Loucy (cell line): ENCODE data around the gene FAM185A.
"Not testable (repeated sequence)": the region's sequence is repeated elsewhere in the genome, so short reads cannot be mapped to it uniquely, and the experiment has no call there.

Source experiments
- CTCF ChIP-seq: fragments of 200-600 bp; sonication (generic); conservative IDR thresholded peaks from 2 replicates; pipeline ENCODE4 v1.5.1; 2014; ENCODE audit warnings: mild to moderate bottlenecking, antibody characterized with exemption, low read length
- EZH2phosphoT487 ChIP-seq: fragments of 200-600 bp; IDR thresholded peaks from 2 replicates; pipeline ENCODE4 v1.6.1; 2018; ENCODE audit warnings: antibody characterized with exemption, mild to moderate bottlenecking, moderate library complexity, borderline replicate concordance

- not testable (repeated sequence) for TF ChIP-seq CTCF, EZH2phosphoT487
These were observed 18.4 kb upstream of the FAM185A start for GRCh38 chr7:102730431-102730830.
